CD4-positive, alpha-beta T cell treated with Interleukin-17A for 1 hour (primary cell): ENCODE data around the gene COPA.
"Not testable (repeated sequence)": the region's sequence is repeated elsewhere in the genome, so short reads cannot be mapped to it uniquely, and the experiment has no call there.

ENCODE experiments used
- DNase-seq: peaks from one replicate; pipeline ENCODE4 v3.0.0-alpha.2; 2020

The COPA gene

DNA sequence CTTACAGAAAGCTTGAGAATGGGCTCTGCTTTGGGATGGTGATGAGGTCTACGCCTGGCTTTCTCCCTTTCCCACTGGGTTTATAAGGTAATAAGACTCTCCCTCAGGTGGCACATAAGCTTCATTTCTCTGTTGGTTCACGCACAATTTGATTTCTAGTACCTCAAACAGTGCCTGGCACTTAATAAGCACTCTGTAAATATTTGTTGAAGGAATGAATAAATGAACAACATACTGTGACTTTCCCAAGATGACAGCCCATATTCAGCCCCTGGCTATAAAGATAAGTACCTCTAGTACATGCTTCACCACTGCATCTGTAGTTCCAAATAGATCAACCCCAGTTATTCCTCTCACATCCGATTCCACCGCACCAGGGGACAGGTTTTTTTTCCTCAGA lies 17.8 kb downstream of the COPA start:
- no peak for DNase-seq

DNA sequence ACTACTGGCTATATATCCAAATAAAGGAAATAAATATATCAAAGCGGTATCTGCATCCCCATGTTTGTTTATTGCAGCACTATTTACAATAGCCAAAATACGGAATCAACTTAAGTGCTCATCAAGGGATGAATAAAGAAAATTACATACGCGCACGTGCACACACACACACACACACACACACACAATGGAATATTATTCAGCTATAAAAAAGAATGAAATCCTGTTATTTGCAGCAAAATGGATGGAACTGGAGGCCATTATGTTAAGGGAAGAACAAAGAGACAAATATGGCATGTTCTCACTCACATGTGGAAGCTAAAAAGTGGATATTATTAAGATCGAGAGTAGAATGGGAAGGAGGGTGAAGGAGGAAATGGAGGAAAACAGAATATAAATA lies 20.2 kb downstream of the COPA start:
- no peak for DNase-seq

DNA sequence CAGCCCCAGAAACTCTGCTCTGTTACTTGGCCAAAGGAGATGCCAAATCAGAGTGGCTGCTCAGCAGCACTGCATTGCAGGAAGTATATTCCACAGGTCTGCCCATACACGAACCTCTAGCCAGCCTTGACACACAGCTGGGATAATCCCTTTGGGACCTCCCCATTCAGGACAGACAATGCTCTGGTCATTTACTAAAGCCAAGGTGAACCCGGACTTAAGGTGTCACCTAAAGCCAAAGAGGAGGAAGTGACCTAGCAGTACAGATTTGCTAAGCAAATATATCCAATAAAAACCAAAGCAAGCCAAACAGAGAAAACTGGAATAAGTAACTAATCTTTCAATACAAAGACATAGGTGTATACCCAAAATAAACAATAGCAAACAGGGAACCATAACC lies 27.7 kb downstream of the COPA start:
- DNase-seq = no peak

DNA sequence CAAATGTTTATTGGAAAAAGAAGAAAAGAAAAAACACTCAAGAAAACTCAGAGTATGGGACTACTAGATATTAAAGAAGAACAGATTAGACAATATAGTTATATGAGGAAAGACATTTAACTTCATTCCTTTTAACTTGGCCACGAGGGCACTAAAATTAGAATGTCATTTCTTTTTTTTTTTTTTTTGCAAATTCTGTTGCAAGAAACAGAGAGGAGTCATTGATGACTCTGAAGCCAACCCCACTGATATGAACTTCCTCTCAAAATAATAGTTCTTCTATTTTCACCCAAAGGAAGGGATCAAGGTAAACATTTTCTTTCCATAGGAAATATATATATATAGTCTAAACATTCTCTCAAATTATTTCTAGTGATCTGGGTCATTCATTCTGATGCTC lies 33.5 kb downstream of the COPA start:
- DNase-seq = no peak

DNA sequence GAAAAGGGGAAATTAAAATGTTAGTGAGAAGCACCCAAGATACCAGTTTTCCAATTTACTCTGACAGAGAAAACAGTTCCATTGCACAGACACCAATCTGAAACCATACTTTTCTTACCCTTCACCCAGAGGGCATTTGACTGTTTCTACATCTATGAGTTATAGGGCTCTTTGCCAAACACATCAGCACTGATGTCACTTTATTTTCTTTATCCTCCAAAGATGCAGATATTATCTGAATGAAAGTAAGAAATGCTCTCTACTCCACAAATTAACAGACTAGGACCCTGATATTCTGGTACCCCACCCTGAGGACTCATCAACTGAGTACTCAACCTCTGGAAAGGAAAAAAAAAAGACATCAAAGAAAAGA lies 33.9 kb downstream of the COPA start:
- no peak for DNase-seq

DNA sequence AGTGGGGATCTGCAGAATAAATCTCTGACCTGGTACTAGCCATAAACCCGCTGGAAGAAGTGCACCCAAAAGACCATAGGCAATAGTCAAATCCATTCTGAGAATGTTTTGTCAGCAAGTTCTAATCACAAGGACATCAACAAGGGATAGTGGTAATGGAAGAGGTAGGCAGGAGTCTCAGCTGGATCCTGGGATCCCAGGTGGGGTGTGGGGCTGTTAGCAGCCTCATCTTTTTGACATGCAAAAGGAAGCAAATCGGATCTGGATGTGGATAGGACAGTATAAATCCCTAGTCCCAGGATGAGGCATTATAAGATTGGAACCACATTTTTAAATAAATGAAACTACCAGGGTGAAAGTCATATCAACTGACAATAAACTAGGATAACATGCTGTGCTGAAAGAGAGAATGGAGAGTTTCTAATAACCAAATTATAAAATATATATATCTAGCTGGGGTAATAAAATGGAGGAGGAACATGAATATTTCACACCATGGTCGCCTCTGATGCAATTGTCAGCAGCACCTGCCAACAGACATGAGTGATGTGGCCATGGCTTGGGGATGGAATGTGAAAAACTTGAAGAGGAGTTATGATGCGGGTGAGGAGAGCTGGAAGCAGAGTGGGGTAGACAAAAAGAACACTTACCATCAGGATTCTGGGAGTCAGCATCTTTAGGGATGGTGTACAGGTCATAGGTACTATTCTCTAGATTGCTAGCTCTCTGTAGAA lies 34.4 kb downstream of the COPA start:
- no peak for DNase-seq

DNA sequence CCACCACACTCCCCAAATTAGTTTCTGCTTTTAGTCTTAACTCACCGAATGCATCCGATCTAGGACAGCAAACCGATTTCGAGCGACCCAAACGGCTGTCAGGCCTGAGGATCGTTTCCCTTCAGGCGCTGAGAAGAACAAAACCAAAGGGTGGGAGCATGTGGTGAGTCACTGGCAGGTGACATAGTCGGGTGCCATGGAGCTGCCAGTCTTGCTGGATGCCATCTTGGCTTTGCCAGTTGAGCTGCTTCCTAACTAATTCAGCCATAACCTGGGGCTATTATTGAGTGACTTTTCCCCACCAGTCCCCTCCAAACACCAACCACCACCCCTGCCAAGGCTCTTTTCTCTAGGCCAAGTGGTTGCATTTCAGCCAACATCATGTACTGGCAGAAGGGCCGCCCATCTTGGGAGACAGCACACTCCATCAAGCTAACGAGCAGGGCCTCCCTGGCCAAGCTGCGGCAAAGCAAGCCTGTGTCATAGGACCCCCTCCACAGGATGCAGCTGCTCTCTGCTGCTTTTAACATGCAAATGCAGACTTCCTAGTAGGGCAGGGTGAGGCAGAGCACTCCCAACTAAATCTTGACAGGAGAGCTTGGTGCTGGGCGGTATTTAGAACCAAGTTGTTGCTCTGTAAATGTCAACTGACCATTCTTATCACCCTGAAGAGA lies 35.8 kb downstream of the COPA start:
- DNase-seq = no peak

DNA sequence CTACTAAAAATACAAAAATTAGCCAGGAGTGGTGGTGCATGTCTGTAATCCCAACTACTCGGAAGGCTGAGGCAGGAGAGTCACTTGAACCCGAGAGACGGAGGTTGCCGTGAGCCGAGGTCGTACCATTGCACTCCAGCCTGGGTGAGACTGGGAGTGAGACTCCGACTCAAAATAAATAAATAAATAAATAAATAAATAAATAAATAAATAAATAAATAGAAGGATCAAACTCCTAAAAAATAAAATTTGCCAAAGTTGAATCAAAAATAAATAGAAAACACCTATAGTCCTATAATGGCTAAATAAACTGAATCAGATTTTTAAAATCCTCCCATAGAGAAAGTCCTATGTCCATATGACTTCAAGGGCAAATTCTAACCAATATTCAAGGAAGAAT lies 42.9 kb downstream of the COPA start:
- no peak for DNase-seq

DNA sequence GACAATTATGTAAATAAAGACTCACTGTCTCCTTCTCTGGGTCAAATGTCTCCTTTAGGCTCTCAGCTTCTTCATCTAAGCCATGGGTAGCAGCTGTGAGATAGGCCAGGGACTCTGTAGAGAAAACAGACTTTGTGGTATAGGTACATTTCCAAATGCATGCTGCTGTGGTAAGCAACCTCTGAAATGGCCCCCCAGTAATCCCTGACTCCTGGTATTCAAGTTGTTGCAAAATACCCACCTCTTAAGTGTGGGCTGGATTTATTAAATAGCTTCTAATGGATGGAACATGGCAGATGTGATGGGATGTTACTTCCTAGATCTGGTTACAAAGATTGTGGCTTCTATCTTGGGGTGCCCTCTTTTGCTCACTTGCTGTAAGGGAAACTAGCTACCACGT lies 47.0 kb downstream of the COPA start:
- DNase-seq = no peak

DNA sequence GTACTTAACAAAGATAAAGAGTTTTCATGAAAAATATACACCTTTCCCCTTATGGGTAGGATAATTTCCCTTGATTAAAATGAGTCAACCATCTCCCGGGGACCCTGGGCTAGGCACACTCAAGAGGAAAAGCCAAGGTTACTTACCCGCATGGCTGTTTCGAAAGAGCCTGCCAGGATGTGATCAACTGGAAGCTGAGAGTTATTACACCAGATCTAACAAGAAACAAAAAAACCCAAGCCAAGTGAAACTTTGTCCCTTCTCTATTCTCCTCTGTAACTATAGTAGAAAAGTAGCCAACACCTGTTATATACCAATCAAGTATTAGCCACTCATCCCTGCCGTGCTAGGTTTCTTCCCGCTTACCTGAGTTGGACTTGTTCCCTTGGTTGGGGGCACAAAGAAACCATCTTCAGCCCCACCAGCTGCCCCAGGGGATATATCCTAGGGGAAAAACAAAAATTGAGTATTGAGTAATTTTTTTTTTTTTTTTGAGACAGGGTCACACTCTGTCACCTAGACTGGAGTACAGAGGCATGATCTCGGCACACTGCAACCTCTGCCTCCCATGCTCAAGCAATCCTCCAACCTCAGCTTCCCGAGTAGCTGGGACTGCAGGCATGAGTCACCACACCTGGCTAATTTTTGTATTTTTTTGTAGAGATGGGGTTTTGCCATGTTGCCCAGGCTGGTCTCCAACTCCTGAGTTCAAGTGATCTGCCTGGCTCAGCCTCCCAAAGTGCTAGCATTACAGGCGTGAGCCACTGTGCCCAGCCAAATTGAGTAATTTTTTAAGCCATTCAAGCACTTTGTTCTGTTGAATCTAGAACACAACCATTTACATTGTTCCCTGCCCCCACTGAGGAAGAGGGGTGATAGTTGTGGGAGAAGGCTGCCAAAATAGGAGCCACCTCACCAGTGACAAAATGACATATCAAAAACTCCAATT lies 49.8 kb downstream of the COPA start:
- no peak for DNase-seq

DNA sequence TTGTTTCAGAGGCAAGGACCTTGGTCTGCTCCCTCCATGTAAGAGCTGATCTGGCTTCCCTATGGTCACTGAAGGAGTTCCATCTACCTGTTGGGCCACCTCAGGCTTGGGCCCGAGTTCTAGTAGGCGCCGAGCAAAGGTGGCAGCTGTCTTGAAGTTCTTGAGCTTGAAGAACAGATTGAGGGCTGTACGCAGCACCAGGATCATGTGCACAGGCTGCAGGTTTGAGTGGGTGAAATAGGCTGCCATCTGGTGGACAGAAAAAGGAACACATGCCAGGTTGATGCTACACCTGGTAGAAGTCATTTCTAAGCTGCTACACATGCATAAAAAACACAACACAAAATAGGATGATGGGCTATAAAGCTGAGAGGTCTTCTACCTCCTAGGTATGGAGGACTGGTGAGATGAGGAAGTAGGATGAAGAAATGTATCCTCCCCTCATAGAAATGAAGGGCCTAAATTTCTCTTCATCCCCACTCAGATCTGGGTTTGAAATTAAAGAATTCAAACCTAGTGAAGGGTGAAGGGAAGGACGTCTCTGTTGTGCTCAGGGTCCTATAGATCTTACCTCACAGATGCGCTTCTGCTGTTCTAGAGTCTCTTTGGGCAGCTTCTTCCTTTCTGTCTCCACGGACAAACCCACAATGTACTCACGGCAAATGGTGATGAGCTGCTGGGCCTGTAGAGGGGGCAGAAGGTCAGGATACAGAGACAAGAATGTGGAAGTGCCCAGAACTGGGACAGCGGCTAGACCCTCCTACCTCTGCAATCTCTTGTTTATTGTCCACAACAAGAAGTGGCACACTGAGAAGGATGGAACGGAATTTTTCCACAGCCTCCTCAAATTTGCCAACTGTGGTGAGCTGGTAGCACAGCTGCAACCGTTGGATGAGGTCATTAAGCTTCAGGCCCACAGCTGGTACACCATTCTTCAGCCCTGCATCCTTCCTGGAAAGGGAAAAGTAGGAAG lies 51.5 kb downstream of the COPA start:
- peak; percentile 85 for DNase-seq

DNA sequence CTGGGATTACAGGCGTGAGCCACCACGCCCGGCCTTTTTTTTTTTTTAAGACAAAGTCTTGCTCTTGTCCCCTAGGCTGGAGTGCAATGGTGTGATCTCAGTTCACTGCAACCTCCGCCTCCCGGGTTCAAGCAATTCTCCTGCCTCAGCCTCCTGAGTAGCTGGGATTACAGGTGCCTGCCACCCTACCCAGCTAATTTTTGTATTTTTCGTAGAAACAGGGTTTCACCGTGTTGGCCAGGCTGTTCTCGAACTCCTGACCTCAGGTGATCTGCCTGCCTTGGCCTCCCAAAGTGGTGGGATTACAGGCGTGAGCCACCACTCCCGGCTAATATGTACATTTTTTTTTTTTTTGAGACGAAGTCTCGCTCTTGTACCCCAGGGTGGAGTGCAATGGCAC lies 55.3 kb downstream of the COPA start:
- DNase-seq = not testable (repeated sequence)

DNA sequence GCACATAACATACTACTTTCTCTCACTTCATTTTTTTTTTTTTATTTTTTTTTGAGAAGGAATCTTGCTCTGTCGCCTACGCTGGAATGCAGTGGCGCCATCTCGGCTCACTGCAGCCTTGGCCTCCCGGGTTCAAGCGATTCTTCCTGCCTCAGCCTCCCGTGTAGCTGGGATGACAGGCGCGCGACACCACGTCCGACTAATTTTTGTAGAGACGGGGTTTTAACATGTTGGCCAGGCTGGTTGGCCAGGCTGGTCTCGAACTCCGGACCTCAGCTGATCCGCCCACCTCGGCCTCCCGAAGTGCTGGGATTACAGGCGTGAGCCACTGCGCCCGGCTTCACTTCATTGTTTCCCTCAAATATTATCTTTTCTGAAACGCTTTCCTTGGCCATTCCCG lies 57.5 kb downstream of the COPA start:
- DNase-seq = no peak

DNA sequence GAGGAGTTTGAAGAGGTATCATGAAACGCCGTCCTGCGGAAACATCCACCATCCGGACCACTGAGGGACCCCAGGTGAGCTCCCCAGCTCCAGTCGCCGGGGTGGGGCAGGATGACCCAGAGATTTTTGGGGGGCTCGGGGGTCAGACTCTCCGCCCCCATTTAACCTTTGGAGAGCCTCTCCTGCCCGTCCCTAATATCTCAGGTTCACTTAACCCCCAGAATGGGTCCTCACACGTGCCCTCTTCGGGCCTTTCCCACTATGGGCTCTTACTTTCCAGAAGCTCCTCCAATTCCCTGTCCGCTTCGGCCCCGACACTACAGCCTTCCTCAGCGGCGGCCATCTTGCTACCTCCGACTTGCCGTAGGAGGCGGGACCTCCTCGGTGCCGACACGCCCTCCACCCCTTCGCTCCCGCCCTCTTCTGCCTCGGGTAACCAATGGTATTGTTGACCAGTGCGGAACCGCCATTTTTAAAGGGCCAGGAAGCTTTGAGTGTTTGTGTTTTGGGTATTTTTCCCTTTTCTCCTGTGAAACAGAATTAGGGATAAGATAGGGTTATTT lies 58.2 kb downstream of the COPA start, which contains the start of gene PEX19:
Gene PEX19, minus strand, starts transcription at position 352 of the 563 bp plus-strand sequence. Its CDS starts 9 bp downstream, at position 343.
- DNase-seq = peak; percentile 95

DNA sequence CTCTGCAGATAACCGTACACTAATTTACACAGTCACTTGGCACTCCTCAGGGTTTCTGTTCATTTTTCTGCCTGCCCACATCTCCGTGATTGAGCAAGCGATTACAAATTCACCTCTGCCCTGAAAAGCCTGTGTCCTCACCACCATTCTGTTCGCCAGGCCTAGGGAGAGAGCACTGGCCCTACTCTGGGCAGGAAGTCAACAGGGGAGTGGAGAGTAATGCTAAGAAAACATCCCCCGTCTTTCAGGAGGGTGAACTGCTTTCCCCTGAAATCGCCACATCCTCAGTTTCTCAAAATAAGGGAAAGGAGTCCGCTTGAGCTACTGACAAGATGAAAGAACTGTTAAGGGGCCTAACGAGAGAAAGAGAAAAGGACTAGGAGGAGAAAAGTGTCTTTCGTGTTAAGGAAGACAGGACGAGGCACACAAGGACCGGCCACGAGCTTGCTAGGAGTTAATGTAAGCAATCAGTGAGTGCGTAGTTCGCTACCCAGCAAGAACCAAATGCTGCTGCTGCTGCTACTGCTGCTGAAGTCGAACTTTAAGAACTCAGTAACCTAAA lies 58.7 kb downstream of the COPA start:
- DNase-seq = peak; percentile 31

DNA sequence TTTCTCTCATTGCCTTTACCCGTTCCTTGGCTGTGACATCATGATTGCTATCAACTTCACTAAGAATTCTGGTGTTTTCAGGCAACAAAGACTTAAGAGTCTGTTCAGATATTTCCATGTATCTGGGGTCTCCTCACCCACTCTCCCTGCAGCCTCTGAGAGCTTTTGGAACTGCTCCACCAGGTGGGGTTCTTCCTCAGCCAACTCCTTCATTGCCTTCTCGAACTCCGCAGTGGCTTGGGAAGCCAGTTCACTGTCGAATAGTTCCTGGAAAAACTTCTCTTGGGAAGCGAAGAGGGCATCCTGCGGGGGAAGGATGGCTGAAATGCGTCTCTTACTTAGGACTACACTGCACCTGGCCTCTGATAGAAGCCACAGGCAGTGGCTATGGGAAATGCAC lies 60.2 kb downstream of the COPA start:
- DNase-seq = no peak

DNA sequence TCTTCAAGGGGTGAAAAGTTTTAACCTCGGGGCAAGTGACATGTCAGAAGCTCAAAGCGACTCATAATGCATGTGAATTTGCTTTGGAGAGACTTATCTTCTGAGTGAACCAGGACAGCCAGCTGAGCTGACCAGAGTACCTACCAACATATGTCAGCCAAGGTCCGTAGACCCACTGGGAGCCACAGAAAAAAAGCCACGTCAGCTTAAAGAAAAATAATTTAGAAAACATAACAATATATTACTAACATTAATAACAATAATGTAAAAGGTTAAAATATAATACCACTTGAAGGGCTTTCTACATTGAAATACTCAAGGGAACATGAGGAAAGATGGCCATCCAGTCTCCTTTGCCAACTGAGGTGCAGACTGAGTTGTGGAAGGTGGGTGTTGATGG lies 65.1 kb downstream of the COPA start:
- DNase-seq = no peak

DNA sequence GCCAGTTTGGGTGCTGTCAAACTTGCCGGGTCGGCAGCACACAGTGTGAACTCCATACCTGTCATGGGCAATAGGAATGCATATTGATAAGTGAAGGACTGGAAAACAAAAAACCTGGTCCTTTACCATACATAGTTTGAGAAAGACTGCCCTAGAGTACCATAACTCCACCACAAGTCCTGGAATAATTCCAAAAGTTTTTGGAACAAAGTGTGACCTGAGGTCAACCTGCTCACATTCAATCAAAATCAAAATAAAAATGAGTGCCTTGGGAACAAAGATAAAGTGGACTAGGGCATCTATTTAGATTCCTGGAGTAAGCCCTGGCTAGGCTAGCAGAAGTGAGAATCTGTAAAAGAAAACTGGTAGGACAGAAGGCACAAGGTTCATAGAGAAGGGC lies 65.7 kb downstream of the COPA start:
- no peak for DNase-seq

DNA sequence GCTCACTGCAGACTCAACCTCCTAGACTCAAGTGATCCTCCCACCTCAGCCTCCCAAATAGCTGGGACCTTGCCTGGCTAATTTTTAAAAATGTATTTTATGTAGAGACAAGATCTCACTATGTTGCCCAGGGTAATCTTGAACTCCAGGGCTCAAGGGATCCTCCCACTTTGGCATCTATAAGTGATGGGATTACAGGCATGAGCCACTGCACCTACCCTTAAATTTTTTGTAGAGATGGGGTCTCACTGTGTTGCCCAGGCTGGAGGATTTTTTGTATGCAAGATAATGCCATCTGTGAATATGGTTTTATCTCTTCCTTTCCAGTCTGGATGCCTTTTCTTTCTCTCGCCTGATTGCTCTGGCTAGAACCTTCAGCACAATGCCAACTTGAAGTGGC lies 72.0 kb downstream of the COPA start:
- no peak for DNase-seq

DNA sequence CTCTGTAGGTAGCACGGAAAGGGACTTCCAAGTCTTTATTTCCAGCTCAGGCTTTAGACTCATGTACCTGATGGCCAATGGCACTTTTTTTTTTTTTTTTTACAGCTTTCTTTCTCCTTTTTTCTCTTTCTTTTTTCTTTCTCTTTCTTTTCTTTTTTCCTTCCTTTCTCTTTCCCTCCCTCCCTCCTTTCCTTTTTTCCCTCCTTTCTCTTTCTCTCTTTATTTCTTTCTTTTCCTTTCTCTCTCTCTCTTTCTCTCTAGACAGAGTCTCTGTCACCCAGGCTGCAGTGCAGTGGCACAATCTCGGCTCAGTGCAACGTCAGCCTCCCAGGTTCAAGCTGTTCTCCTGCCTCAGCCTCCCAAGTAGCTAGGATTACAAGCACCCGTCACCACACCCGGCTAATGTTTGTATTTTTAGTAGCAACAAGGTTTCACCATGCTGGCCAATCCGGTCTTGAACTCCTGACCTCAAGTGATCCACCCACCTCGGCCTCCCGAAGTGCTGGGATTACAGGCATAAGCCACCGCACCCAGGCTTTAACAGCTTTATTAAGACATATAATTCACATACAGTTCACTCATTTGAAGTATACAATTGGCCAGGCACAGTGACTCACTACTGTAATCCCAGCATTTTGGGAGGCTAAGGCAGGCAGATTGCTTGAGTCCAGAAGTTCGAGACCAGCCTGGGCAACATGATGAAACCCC lies 75.6 kb downstream of the COPA start:
- DNase-seq = no peak

DNA sequence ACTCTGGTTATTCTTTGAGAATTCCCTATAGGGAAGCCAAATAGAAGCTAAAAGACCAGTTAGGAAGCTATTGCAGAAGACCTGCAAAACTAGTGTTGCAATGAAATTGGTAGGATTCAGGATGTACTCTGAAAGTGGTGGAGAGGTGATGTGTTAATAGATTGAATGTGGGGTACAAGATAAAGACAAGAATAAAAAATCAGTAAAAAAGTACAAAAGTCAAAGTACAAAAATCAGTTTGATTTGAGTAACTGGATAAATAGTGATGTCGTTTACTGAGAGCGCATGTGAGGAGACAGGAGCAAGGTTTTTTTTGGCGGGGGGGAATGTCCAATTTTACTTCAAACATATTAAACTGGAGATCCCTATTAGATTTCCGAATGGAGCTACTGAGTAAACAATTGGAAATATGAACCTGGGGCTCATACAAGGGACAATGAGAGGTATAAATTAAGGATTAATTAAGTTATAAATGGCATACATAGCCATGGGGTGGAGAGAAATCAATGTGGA lies 78.2 kb downstream of the COPA start:
- DNase-seq = no peak
